GM18517 (cell line): ENCODE measurements around the gene STK17A.

Experiments
- ATAC-seq: cut with Tn5 transposase; IDR thresholded peaks from one replicate; pipeline ENCODE4 v1.9.1; 2021; ENCODE audit warnings: mild to moderate bottlenecking, moderate library complexity; ENCODE audit not compliant: unreplicated experiment

The STK17A gene

GRCh38 chr7:43630482-43630881 lies 47.6 kb downstream of the STK17A start:
- ATAC-seq, result no peak

GRCh38 chr7:43631559-43631958 lies 48.7 kb downstream of the STK17A start:
- ATAC-seq, result no peak

GRCh38 chr7:43632746-43633145 lies 49.8 kb downstream of the STK17A start:
- no peak for ATAC-seq

GRCh38 chr7:43634384-43634783 lies 51.5 kb downstream of the STK17A start:
- no peak for ATAC-seq

GRCh38 chr7:43636093-43636492 lies 53.2 kb downstream of the STK17A start:
- no peak for ATAC-seq

- no peak for ATAC-seq
Measured at GRCh38 chr7:43637114-43637806, 54.4 kb downstream of the STK17A start.

- no peak for ATAC-seq
Measured at GRCh38 chr7:43639858-43640491, 57.1 kb downstream of the STK17A start.

GRCh38 chr7:43640679-43641078 lies 57.8 kb downstream of the STK17A start:
- no peak for ATAC-seq

- no peak for ATAC-seq
Measured at GRCh38 chr7:43642897-43643630, 60.2 kb downstream of the STK17A start.

GRCh38 chr7:43643846-43644245 lies 60.9 kb downstream of the STK17A start:
- no peak for ATAC-seq

- no peak for ATAC-seq
Measured at GRCh38 chr7:43645699-43646226, 62.9 kb downstream of the STK17A start.

- ATAC-seq, result no peak
Measured at GRCh38 chr7:43646603-43647338, 63.9 kb downstream of the STK17A start.

GRCh38 chr7:43647339-43647672 lies 64.4 kb downstream of the STK17A start:
- ATAC-seq, result no peak

- ATAC-seq, result no peak
Measured at GRCh38 chr7:43647673-43648472, 65.0 kb downstream of the STK17A start.

GRCh38 chr7:43648473-43649406 lies 65.8 kb downstream of the STK17A start:
- peak; percentile 54 for ATAC-seq

GRCh38 chr7:43649755-43650274 lies 66.9 kb downstream of the STK17A start:
- ATAC-seq, result peak; percentile 74

- no peak for ATAC-seq
Measured at GRCh38 chr7:43650457-43651052, 67.6 kb downstream of the STK17A start.

GRCh38 chr7:43652364-43652763 lies 69.5 kb downstream of the STK17A start:
- no peak for ATAC-seq

- ATAC-seq, result no peak
Measured at GRCh38 chr7:43653466-43653865, 70.6 kb downstream of the STK17A start.
